K562 treated with DMSO at 1 percent for 12 hours (cell line): ENCODE results near the gene C1orf159. TPM values are rescaled to one million over a fixed set of nuclear protein-coding genes. Genes with fewer than 3 reads are reported as not detected.

Experiments used
- total RNA-seq: library from RNA; unstranded; fragments of 300-600 nt; gene quantifications from 2 replicates; pipeline ENCODE4 v1.2.3, GENCODE V29; 2022; ENCODE audit not compliant: insufficient read depth

C1orf159 gene
- total RNA-seq = 18.6 and 20.1 TPM in 2 replicates

DNA sequence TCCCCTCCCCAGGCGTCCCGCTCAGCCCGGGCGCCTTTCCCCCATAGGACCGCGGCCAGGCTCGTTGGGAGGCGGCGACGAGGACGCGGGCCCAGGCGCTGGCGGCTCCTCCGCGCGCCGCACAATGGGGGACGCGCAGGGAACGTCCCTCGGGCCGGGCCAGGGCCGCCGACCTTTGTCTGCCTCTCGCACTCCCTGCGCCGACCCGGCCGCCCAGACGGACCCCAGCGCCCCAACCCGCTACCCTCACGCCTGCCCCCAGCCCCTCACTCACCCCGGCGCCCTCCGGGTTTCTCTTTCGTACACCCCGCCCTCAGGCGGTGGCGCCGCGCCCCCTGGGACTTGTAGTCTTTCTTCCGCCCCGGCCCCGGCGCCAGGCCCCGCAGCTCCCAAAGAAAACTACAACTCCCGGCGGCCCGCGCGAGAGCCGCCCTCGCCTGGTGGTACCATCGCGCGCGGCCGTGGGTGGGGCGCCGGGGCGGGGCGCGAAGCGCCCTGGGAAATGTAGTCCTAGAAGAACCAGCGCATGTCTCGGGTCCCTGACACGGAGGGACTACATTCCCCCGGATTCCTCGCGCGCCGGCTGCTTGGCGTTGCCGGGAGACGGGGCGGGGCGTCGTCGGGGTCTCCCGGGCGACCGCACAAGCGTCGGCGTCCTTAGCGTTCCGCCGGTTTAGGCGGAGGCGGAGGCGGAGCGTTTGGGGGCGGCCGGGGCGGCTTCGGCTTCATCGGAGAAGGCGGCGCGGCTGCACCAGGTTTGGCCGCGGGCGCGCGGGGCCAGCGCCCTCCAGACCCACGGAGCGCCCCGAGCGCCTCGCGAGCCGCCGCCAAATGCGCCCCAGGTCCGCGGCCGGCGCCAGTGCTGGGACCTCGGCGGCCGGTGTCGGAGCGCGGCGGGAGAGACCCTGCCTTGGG is at the start of gene C1orf159:
Gene C1orf159, minus strand, starts transcription at position 304 of the 915 bp plus-strand sequence. CDS start 24,546 bp downstream, outside the sequence.

DNA sequence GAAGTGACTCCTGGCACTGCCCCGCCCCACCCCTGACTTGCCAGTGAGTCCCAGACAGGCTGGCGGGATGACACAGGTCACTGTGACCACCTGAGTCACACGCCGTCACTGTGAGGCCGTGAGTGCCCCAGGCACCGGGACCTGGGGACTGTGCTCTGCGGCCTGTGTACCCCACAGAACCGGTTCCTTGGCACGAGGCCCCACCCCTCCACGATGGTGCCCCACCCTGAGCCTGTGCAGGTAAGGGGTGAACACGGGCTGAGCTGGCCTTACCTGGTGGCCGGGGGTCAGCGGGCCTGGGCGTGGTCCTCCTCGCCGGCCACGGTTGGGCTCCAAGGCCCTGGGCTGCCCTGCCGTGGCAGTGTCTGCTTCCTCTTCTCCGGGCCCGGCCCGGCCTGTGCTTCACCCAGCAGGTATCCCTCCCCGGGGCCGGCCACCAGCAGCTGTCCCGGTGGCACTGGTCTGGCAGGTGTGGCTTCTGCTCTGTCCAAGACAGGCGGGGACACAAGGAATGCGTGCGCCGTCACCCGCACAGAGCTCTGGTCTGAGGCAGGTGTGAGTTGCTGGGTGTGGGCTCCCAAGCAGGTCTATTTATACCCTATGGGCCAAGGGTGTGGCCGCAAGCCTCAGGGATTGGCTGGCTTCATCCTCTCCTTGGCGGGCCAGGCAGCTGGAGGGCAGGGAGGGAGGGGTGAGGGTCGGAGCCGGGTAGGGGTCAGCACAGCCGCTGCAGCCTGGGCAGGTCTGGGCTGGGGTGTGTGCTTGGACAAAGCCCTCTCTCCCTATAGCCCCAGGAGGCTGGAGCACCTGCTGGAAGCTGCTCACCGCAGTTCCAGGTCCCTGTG is 41.9 kb downstream of the C1orf159 start, which contains the start of gene RNF223:
Gene RNF223, minus strand, starts transcription at position 564 of the 845 bp plus-strand sequence. CDS start 1,740 bp downstream, outside the sequence.

Other genes with a start within 250 kb of the C1orf159 start
- gene SAMD11, start 192.2 kb downstream of the C1orf159 start, total RNA-seq = 11.5 and 17.7 TPM in 2 replicates
- 118 and 136 TPM in 2 replicates for gene NOC2L, start 156.8 kb downstream of the C1orf159 start, total RNA-seq
- 10.6 and 14.5 TPM in 2 replicates for gene KLHL17, start 155.5 kb downstream of the C1orf159 start, total RNA-seq
- 0.34 and 0.36 TPM in 2 replicates for gene PLEKHN1, start 149.6 kb downstream of the C1orf159 start, total RNA-seq
- not detected in 2 replicates for gene PERM1, start 134.0 kb downstream of the C1orf159 start, total RNA-seq
- 20.6 and 29.0 TPM in 2 replicates for gene HES4, start 116.0 kb downstream of the C1orf159 start, total RNA-seq
- gene ISG15, start 102.6 kb downstream of the C1orf159 start, total RNA-seq = 83.6 and 158 TPM in 2 replicates
- gene AGRN, start 96.0 kb downstream of the C1orf159 start, total RNA-seq = 34.6 and 62.3 TPM in 2 replicates
- gene RNF223, start 41.8 kb downstream of the C1orf159 start, total RNA-seq = not detected in 2 replicates
- gene TTLL10, start 57.8 kb upstream of the C1orf159 start, total RNA-seq = not detected in 2 replicates
- not detected in 2 replicates for gene TNFRSF18, start 90.5 kb upstream of the C1orf159 start, total RNA-seq
- gene TNFRSF4, start 98.1 kb upstream of the C1orf159 start, total RNA-seq = not detected in 2 replicates
- 225 and 241 TPM in 2 replicates for gene SDF4, start 115.9 kb upstream of the C1orf159 start, total RNA-seq
- gene B3GALT6, start 116.1 kb upstream of the C1orf159 start, total RNA-seq = 10.9 and 12.4 TPM in 2 replicates
- 1.5 TPM in 1 of 2 replicates, not detected in the other for gene C1QTNF12, start 130.6 kb upstream of the C1orf159 start, total RNA-seq
- 113 and 137 TPM in 2 replicates for gene UBE2J2, start 157.8 kb upstream of the C1orf159 start, total RNA-seq
- gene SCNN1D, start 164.3 kb upstream of the C1orf159 start, total RNA-seq = 1.6 and 1.8 TPM in 2 replicates
- 32.4 and 42.0 TPM in 2 replicates for gene ACAP3, start 191.8 kb upstream of the C1orf159 start, total RNA-seq
- 55.4 and 63.1 TPM in 2 replicates for gene PUSL1, start 192.5 kb upstream of the C1orf159 start, total RNA-seq
- gene INTS11, start 208.6 kb upstream of the C1orf159 start, total RNA-seq = 176 and 179 TPM in 2 replicates
- gene CPTP, start 208.7 kb upstream of the C1orf159 start, total RNA-seq = 25.3 and 37.2 TPM in 2 replicates
- 0.51 and 0.98 TPM in 2 replicates for gene TAS1R3, start 215.2 kb upstream of the C1orf159 start, total RNA-seq
- gene DVL1, start 233.3 kb upstream of the C1orf159 start, total RNA-seq = 71.5 and 80.2 TPM in 2 replicates
- 9.5 and 9.6 TPM in 2 replicates for gene MXRA8, start 242.5 kb upstream of the C1orf159 start, total RNA-seq